SU-DHL-6 (cell line): ENCODE measurements around the gene PCK2.
A peak's percentile ranks its signal among the peaks of the same experiment; 100 is the strongest.

Experiments
- H2AFZ ChIP-seq: fragments of 200-600 bp; sonication (generic); 2 replicates; pipeline ENCODE4 v1.6.1; 2014; ENCODE audit warnings: low read depth, mild to moderate bottlenecking, moderate library complexity, mixed read lengths, antibody characterized with exemption, low read length; ENCODE audit not compliant: severe bottlenecking
- H3F3A ChIP-seq: fragments of 200-600 bp; shearing (Covaris generic); 2 replicates; pipeline ENCODE4 v1.6.0; 2016; ENCODE audit warnings: antibody characterized with exemption, mild to moderate bottlenecking; ENCODE audit not compliant: insufficient read depth
- H3K27ac ChIP-seq: fragments of 200-600 bp; sonication (generic); 2 replicates; pipeline ENCODE4 v1.5.1; 2016; ENCODE audit warnings: low read depth, mild to moderate bottlenecking, low read length, moderate library complexity, mixed read lengths
- H3K27me3 ChIP-seq: fragments of 200-600 bp; sonication (generic), shearing (Covaris generic); 2 replicates; pipeline ENCODE4 v1.6.0; 2014; ENCODE audit warnings: mild to moderate bottlenecking, low read length
- H3K36me3 ChIP-seq: fragments of 200-600 bp; sonication (generic); 2 replicates; pipeline ENCODE4 v1.6.1; 2014; ENCODE audit warnings: mild to moderate bottlenecking, low read length, mixed read lengths
- H3K4me2 ChIP-seq: fragments of 300-600, 200-600 bp; shearing (Covaris generic), sonication (generic); 2 replicates; pipeline ENCODE4 v1.6.0; 2014; ENCODE audit warnings: low read length, low read depth, mild to moderate bottlenecking; ENCODE audit not compliant: poor library complexity, severe bottlenecking
- H3K4me3 ChIP-seq: fragments of 200-600 bp; sonication (generic); 2 replicates; pipeline ENCODE4 v1.5.1; 2014; ENCODE audit warnings: antibody characterized with exemption, low read length, mild to moderate bottlenecking, mixed read lengths; ENCODE audit not compliant: insufficient read depth, poor library complexity, severe bottlenecking
- H3K79me2 ChIP-seq: fragments of 200-600 bp; sonication (generic); 2 replicates; pipeline ENCODE4 v1.6.1; 2014; ENCODE audit warnings: mild to moderate bottlenecking, low read length, moderate library complexity; ENCODE audit not compliant: insufficient read depth
- H3K9ac ChIP-seq: fragments of 200-600 bp; sonication (generic); 2 replicates; pipeline ENCODE4 v1.7.0; 2014; ENCODE audit warnings: mild to moderate bottlenecking, low read length
- H3K9me2 ChIP-seq: fragments of 200-600 bp; sonication (generic); replicated peaks from 2 replicates; pipeline ENCODE4 v1.6.1; 2014; ENCODE audit warnings: low read length; ENCODE audit not compliant: insufficient read depth
- H3K9me3 ChIP-seq: fragments of 200-600 bp; sonication (generic); 2 replicates; pipeline ENCODE4 v1.6.1; 2014; ENCODE audit warnings: low read length, mixed read lengths; ENCODE audit not compliant: insufficient read depth
- H4K20me1 ChIP-seq: fragments of 200-600 bp; sonication (generic); 2 replicates; pipeline ENCODE4 v1.6.1; 2014; ENCODE audit warnings: low read depth, mild to moderate bottlenecking, antibody characterized with exemption, low read length, moderate library complexity, mixed read lengths
- CTCF ChIP-seq: fragments of 200-600 bp; sonication (generic); IDR thresholded peaks from one replicate; pipeline ENCODE4 v1.5.1; 2017; ENCODE audit warnings: antibody characterized with exemption, mild to moderate bottlenecking, low read length, moderate library complexity; ENCODE audit not compliant: insufficient read depth, poor library complexity, severe bottlenecking
- EZH2phosphoT487 ChIP-seq: fragments of 200-600 bp; sonication (generic), shearing (Covaris generic); conservative IDR thresholded peaks from 2 replicates; pipeline ENCODE4 v1.6.1; 2018; ENCODE audit warnings: mild to moderate bottlenecking, antibody characterized with exemption, low read length, moderate library complexity, mixed read lengths

PCK2 gene

DNA sequence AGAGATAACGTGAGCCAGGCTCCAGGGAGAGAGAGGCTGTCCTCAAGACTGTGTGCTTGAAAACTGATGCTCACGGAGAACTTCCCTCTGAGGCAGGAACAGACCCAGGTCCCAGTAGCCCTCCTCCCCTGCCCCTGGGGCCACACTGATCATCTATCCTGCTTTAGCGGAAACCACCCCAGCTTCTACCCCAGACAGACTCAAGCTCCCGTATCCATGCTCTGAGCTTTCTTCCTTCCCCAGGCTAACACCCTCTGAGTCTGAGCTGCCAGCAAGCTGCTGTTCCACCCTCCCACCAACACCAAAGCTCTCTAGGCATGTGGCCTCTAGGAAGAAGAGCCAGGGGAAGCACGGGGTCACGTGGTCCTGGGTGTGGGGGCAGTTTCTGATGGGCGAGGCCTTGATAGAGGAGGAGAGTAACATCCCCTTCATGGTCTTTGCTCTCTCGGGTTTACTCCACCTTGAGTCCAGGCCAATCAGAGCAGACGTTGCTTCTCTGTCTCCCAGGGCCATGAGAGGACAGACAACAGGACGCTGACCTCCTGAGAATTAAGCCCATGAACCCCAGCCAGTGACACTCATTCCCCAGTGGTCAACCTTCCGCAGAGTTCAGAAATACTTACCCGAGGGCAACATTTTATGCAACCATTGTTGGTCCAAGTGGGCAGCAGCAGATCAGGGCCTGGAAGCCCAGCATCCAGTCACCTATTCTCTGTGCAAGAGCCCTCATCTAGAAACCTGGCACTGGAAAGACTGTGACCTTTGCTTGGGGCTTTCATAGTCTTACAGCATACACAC, 1.4 kb downstream of the PCK2 start:
- peak overlapping the region; percentile 96 for H3K9ac ChIP-seq
- no peaks in the 10 kb centered on the region for H3K27me3 ChIP-seq
- H3K27ac ChIP-seq, result peak overlapping the region; percentile 84
- H3K79me2 ChIP-seq, result peaks cover 8% of the 10 kb centered on the region; the same call in 1 of the 2 replicates
- H3K9me2 ChIP-seq, result no peaks in the 10 kb centered on the region
- H3K4me3 ChIP-seq, result peak overlapping the region; percentile 92
- peaks cover 19% of the 10 kb centered on the region for H3F3A ChIP-seq
- H4K20me1 ChIP-seq, result no peaks in the 10 kb centered on the region
- peak overlapping the region; percentile 87 for H3K4me2 ChIP-seq
- H3K36me3 ChIP-seq, result no peaks in the 10 kb centered on the region
- no peak overlapping the region for H2AFZ ChIP-seq
- TF ChIP-seq EZH2phosphoT487 (no peak), CTCF (no peak)
- H3K9me3 ChIP-seq, result no peaks in the 10 kb centered on the region

DNA sequence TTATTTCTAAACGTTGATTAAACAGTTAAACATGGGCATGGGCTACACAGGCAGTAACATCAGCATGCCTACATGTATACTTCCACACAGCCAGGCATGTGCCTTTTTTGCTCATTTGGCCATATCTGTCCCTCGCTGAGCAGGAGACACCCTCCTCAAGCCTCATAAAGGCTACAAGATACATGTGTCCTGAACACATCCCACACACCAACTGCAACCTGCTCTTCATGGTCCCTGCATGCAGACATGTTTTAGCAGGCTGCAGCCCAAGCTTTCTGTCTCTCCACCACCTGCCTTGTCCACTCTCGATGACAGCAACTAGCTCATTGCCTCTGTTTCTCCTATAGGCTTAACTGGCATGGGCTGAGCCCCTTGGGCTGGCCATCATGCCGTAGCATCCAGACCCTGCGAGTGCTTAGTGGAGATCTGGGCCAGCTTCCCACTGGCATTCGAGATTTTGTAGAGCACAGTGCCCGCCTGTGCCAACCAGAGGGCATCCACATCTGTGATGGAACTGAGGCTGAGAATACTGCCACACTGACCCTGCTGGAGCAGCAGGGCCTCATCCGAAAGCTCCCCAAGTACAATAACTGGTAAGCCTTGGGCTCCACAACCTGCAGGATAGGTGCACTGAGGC, 2.6 kb downstream of the PCK2 start:
- H3K27me3 ChIP-seq, result no peaks in the 10 kb centered on the region
- H4K20me1 ChIP-seq, result no peaks in the 10 kb centered on the region
- no peak overlapping the region for H3K4me2 ChIP-seq
- H3K36me3 ChIP-seq, result no peaks in the 10 kb centered on the region
- H3K27ac ChIP-seq, result no peak overlapping the region
- H3K9ac ChIP-seq, result no peak overlapping the region
- H3F3A ChIP-seq, result peaks cover 19% of the 10 kb centered on the region
- no peak overlapping the region for H2AFZ ChIP-seq
- no peaks in the 10 kb centered on the region for H3K9me2 ChIP-seq
- H3K79me2 ChIP-seq, result peaks cover 8% of the 10 kb centered on the region; the same call in 1 of the 2 replicates
- TF ChIP-seq EZH2phosphoT487 (no peak), CTCF (no peak)
- H3K4me3 ChIP-seq, result no peak overlapping the region
- no peaks in the 10 kb centered on the region for H3K9me3 ChIP-seq

GRCh38 chr14:24098229-24098926, 4.3 kb downstream of the PCK2 start:
- TF ChIP-seq CTCF (no peak), EZH2phosphoT487 (no peak)
- no peak overlapping the region for H3K4me3 ChIP-seq
- H3K79me2 ChIP-seq, result peaks cover 8% of the 10 kb centered on the region; the same call in 1 of the 2 replicates
- H2AFZ ChIP-seq, result no peak overlapping the region
- H3K4me2 ChIP-seq, result no peak overlapping the region
- no peak overlapping the region for H3K27ac ChIP-seq
- H4K20me1 ChIP-seq, result no peaks in the 10 kb centered on the region
- H3K9ac ChIP-seq, result no peak overlapping the region
- H3F3A ChIP-seq, result peaks cover 14% of the 10 kb centered on the region
- H3K9me2 ChIP-seq, result no peaks in the 10 kb centered on the region
- H3K36me3 ChIP-seq, result no peaks in the 10 kb centered on the region
- no peaks in the 10 kb centered on the region for H3K27me3 ChIP-seq
- no peaks in the 10 kb centered on the region for H3K9me3 ChIP-seq
